GM13977 (cell line): ENCODE results near the gene MYOZ1.

Experiments
- DNase-seq: peaks from one replicate; pipeline ENCODE4 v3.0.0; 2012; ENCODE audit warnings: low spot score
- CTCF ChIP-seq: IDR thresholded peaks from 2 replicates; pipeline ENCODE4 v1.5.1; 2012; ENCODE audit warnings: mild to moderate bottlenecking, control low read depth; ENCODE audit not compliant: insufficient read depth; ENCODE audit errors: extremely low read depth, missing control alignments
- in situ Hi-C: fragments of 300-500 bp; cut with MboI; formaldehyde crosslinking; loops from one replicate; pipeline ENCODE4 v1.12.0; 2022; ENCODE audit warnings: low sequenced_read_pairs, low pct_unique_long_range_greater_than_20kb, mixed read lengths, inconsistent platforms; ENCODE audit not compliant: unreplicated experiment

The MYOZ1 gene

GRCh38 chr10:73584737-73585136, 56.5 kb downstream of the MYOZ1 start:
- TF ChIP-seq CTCF, result no peak
- in situ Hi-C loops, result no loop called here
- no peak for DNase-seq

- TF ChIP-seq CTCF, result no peak
- DNase-seq, result no peak
- in situ Hi-C loops, result no loop called here
These were observed 59.4 kb downstream of the MYOZ1 start for GRCh38 chr10:73581918-73582317.
